Measurements from ENCODE around the gene ANKRD2. TPM values are rescaled to one million over a fixed set of nuclear protein-coding genes. Genes with fewer than 3 reads are reported as not detected.
A peak's percentile ranks its signal among the peaks of the same experiment; 100 is the strongest.

Gene ANKRD2
- total RNA-seq, 2 donors from 2014 or later: not detected

- no peaks in the 10 kb centered on the region for H3K27me3 Mint-ChIP-seq (ENCODE audit: low read depth)
- H3K4me3 Mint-ChIP-seq: no peak within 1 kb of the TSS
- no peak for ATAC-seq (replicated peaks in 1 of 2)
- no peaks in the 10 kb centered on the region for H3K36me3 Mint-ChIP-seq (ENCODE audit: insufficient read depth in 2 of 2)
- no peak within 1 kb of the TSS for H3K27ac Mint-ChIP-seq
- no peaks in the 10 kb centered on the region for H3K9me3 Mint-ChIP-seq
- no peaks in the 10 kb centered on the region for H3K4me1 Mint-ChIP-seq (ENCODE audit: low read depth)
- no peak for DNase-seq
These were observed 11.7 kb downstream of the ANKRD2 start, which contains the start of gene HOGA1 for GRCh38 chr10:97584060-97584797. HOGA1 (plus strand) TSS chr10:97584389; CDS start chr10:97584704, 315 bp downstream.

DNA sequence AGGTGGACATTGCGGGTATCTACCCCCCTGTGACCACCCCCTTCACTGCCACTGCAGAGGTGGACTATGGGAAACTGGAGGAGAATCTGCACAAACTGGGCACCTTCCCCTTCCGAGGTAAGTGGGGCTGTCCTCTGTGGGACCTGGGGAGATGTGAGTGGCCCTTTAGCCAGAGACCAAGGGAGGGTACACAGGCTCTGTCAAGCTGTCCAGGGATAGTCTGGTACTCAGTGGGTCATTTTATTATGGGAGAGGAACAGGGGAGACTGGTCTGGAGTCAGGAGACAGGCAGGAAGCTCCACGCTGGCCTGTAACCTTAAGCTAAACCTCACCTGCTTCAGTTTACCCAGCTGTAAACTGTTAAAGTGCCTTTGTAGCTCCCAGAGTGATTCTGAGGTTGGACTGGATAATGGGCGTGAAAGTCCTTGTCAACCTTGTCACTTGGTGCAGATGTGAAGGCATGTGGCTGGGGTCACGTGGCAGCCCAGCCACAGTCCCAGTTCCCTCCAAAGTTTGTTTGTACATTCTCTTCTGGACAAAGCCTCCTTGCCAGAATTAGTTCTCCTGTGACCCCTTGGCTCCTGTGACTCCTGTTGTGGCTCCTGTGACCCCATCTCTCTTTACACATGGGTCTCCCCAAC is 12.3 kb downstream of the ANKRD2 start:
- ATAC-seq (replicated peaks in 1 of 2) (no peak), DNase-seq (no peak)
- no peak overlapping the region for H3K27ac Mint-ChIP-seq

DNA sequence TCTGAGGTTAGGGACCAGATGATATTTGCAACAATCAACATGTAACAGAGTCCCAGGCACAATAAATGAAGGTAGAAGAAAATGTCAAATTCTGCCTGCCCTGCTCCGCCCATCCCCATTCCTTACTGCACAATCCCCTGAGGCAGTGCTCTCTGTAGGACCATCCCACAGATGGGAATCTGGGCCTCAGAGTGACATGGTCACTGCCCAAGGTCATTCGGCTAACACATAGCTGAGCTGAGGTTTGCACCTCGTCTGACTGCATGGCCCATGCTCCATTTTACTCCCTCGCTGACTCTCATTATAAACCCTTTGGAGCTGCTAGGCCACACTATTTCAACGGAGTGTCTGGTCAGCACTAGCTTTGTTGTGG is 12.8 kb downstream of the ANKRD2 start:
- ATAC-seq (replicated peaks in 1 of 2) (no peak), DNase-seq (no peak)
- Mint-ChIP-seq H3K4me3 (no peak overlapping the region), H3K27ac (no peak overlapping the region), H3K4me1 (ENCODE audit: low read depth) (no peaks in the 10 kb centered on the region), H3K36me3 (ENCODE audit: insufficient read depth in 2 of 2) (no peaks in the 10 kb centered on the region), H3K9me3 (no peaks in the 10 kb centered on the region), H3K27me3 (ENCODE audit: low read depth) (no peaks in the 10 kb centered on the region)

More for the DNA sequence above, 12.3 kb downstream of the ANKRD2 start:
- Mint-ChIP-seq H3K4me3 (no peak overlapping the region), H3K9me3 (no peaks in the 10 kb centered on the region), H3K4me1 (ENCODE audit: low read depth) (no peaks in the 10 kb centered on the region), H3K36me3 (ENCODE audit: insufficient read depth in 2 of 2) (no peaks in the 10 kb centered on the region), H3K27me3 (ENCODE audit: low read depth) (no peaks in the 10 kb centered on the region)

GRCh38 chr10:97587183-97587582 is 14.6 kb downstream of the ANKRD2 start:
- Mint-ChIP-seq H3K4me1 (ENCODE audit: low read depth) (no peaks in the 10 kb centered on the region), H3K27ac (no peak overlapping the region), H3K9me3 (no peaks in the 10 kb centered on the region), H3K4me3 (no peak overlapping the region), H3K27me3 (ENCODE audit: low read depth) (no peaks in the 10 kb centered on the region), H3K36me3 (ENCODE audit: insufficient read depth in 2 of 2) (no peaks in the 10 kb centered on the region)
- DNase-seq: no peak
- ATAC-seq (replicated peaks in 1 of 2): no peak

DNA sequence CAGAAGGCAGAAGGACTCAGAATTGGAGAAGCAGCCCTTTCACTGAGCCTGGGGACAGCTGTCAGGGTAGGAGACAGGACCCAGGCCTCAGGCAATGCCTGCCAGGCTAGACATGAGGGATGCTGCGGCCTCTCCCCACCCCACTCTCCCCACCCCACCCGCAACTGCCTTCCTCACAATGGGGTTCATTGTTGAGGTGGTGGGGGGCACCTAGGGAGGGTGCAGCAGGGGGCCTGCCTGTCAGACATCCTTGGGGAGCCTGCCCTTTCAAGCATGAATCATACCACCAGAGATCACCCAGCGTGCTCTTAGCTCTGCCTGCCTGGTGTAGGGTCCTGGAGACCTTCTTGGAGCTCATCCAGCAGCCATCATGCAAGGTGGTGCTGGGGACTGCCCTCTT is 16.9 kb downstream of the ANKRD2 start, which contains the start of gene C10orf62:
TSS of gene C10orf62 (plus strand) at position 243 of the 400 bp plus-strand sequence. CDS start 177 bp downstream, outside the sequence.
- H3K4me3 Mint-ChIP-seq: peak within 1 kb of the TSS in 1 of 2 donors; percentile 15
- DNase-seq (no peak), ATAC-seq (replicated peaks in 1 of 2) (no peak)
- no peaks in the 10 kb centered on the region for H3K4me1 Mint-ChIP-seq (ENCODE audit: low read depth)
- no peaks in the 10 kb centered on the region for H3K36me3 Mint-ChIP-seq (ENCODE audit: insufficient read depth in 2 of 2)
- H3K27me3 Mint-ChIP-seq (ENCODE audit: low read depth): no peaks in the 10 kb centered on the region
- H3K9me3 Mint-ChIP-seq: no peaks in the 10 kb centered on the region
- no peak within 1 kb of the TSS for H3K27ac Mint-ChIP-seq

GRCh38 chr10:97590082-97590747 is 17.6 kb downstream of the ANKRD2 start:
- Mint-ChIP-seq H3K4me3 (peak overlapping the region in 1 of 2 donors; percentile 15), H3K36me3 (ENCODE audit: insufficient read depth in 2 of 2) (no peaks in the 10 kb centered on the region), H3K4me1 (ENCODE audit: low read depth) (no peaks in the 10 kb centered on the region), H3K9me3 (no peaks in the 10 kb centered on the region), H3K27ac (no peak overlapping the region), H3K27me3 (ENCODE audit: low read depth) (no peaks in the 10 kb centered on the region)
- DNase-seq (peak; percentile 46 to 51), ATAC-seq (replicated peaks in 1 of 2) (peak; percentile 83 to 87)

DNA sequence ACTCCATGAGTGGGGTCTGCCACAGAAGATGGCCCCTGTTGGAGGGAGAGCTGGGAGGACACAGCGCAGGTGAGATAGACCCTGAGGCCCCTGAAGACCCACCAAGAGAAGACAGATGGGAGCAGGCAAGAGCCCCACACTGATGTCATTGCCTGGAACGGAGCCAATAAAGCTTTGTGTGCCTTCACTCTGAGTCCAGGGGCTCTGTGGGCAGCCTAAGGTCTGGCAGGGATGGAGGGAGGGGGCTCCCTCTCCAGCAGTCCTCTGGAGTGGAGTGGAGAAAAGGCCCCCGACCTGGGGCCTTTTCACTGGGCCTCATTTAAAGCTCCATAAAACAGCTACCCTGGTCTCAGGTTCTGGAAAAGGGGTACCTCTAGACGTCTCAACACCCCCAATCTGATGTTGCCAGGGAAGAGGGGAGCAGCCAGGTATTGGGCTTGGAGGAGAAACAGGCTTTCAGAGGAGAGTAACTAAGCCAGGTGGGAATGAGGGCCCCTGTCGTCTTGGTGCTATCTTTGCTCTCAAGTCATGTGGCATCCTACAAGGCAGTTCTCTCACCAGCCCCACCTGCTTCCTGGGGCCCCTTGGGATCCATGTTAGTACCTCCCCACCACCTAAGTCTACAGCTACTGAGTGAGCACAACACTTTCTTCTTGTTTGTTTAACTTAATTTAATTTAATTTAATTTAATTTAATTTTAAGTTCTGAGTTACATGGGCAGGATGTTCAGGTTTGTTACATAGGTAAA is 18.3 kb downstream of the ANKRD2 start:
- Mint-ChIP-seq H3K27me3 (ENCODE audit: low read depth) (no peaks in the 10 kb centered on the region), H3K27ac (no peak overlapping the region), H3K9me3 (no peaks in the 10 kb centered on the region), H3K4me1 (ENCODE audit: low read depth) (no peaks in the 10 kb centered on the region), H3K4me3 (peak overlapping the region in 1 of 2 donors; percentile 15), H3K36me3 (ENCODE audit: insufficient read depth in 2 of 2) (no peaks in the 10 kb centered on the region)
- DNase-seq: no peak
- ATAC-seq (replicated peaks in 1 of 2): peak in 1 of 2 donors; percentile 17

DNA sequence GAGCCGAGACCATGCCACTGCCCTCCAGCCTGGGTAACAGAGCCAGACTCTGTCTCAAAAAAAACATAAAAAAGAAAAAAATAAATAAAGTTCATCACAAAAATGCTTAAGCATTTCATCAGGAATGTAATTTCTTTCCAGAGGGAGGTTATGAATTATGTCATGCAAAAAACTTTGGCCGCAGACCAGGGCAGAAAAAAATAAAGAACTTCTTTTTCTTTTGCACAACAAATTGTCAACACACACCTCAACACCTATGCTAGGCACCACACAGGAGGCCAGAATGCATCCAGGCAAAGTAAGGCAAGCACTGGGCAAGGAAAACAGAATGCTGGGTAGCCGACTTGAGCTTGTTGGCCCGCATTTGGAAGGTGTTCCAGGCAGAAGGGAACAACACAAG is 20.8 kb downstream of the ANKRD2 start:
- H3K4me3 Mint-ChIP-seq: no peak overlapping the region
- no peaks in the 10 kb centered on the region for H3K9me3 Mint-ChIP-seq
- no peak overlapping the region for H3K27ac Mint-ChIP-seq
- H3K4me1 Mint-ChIP-seq (ENCODE audit: low read depth): no peaks in the 10 kb centered on the region
- no peaks in the 10 kb centered on the region for H3K36me3 Mint-ChIP-seq (ENCODE audit: insufficient read depth in 2 of 2)
- ATAC-seq (replicated peaks in 1 of 2): no peak
- H3K27me3 Mint-ChIP-seq (ENCODE audit: low read depth): no peaks in the 10 kb centered on the region
- no peak for DNase-seq

- H3K36me3 Mint-ChIP-seq (ENCODE audit: insufficient read depth in 2 of 2): no peaks in the 10 kb centered on the region
- no peaks in the 10 kb centered on the region for H3K9me3 Mint-ChIP-seq
- H3K4me1 Mint-ChIP-seq (ENCODE audit: low read depth): no peaks in the 10 kb centered on the region
- H3K27me3 Mint-ChIP-seq (ENCODE audit: low read depth): no peaks in the 10 kb centered on the region
- no peak overlapping the region for H3K27ac Mint-ChIP-seq
- ATAC-seq (replicated peaks in 1 of 2) (no peak), DNase-seq (no peak)
- no peak overlapping the region for H3K4me3 Mint-ChIP-seq
These were observed 23.8 kb downstream of the ANKRD2 start for GRCh38 chr10:97596101-97597082.

DNA sequence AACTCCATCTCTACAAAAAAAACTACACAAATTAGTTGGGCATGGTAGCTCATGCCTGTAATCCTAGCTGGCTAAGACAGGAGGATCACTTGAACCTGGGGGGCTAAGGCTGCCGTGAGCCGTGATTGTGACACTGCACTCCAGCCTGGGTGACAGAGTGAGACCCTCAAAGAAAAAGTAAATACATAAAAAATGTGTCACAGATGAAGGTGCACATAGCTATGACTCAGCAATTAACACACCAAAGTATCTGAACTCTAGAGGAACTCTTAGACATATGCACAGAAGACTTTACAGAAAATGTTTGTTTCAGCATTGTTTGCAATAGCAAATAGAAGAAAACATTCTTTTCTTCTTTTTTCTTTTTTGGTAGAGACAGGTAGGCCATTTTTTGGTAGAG is 25.2 kb downstream of the ANKRD2 start:
- Mint-ChIP-seq H3K4me3 (no peak overlapping the region), H3K4me1 (ENCODE audit: low read depth) (no peaks in the 10 kb centered on the region), H3K36me3 (ENCODE audit: insufficient read depth in 2 of 2) (no peaks in the 10 kb centered on the region), H3K27me3 (ENCODE audit: low read depth) (no peaks in the 10 kb centered on the region), H3K9me3 (no peaks in the 10 kb centered on the region), H3K27ac (no peak overlapping the region)
- DNase-seq (no peak), ATAC-seq (replicated peaks in 1 of 2) (no peak)

DNA sequence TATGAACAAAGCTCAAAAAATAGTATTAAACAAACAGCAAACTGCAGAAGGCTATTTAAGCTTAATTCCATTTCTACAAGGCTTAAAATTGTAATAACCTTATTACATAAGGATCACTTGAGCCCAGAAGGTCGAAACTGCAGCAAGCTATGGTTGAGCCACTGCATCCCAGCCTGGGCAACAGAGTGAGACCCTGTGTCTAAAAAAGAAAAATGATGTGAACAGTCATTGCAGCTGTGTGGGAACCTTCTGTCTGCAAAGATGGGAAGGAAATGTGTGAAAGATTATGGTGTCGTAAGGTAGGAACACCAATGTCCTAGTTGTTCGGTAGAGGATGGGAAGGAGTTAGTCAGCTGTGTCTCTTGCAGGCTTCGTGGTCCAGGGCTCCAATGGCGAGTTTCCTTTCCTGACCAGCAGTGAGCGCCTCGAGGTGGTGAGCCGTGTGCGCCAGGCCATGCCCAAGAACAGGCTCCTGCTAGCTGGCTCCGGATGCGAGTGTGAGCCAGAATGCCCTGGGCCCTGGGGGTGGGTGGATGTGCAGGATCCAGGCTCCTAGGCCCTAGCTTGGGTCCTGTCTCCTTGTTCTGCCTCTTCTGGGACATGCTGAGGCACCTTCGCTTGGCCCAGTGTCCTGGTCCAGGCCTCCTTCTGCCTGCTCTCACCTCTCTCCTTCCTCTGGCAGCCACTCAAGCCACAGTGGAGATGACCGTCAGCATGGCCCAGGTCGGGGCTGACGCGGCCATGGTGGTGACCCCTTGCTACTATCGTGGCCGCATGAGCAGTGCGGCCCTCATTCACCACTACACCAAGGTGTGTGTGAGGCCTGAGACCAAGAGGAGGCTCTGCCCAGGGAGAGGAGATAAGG is 26.1 kb downstream of the ANKRD2 start:
- no peaks in the 10 kb centered on the region for H3K27me3 Mint-ChIP-seq (ENCODE audit: low read depth)
- H3K4me3 Mint-ChIP-seq: no peak overlapping the region
- no peak for DNase-seq
- H3K27ac Mint-ChIP-seq: no peak overlapping the region
- no peaks in the 10 kb centered on the region for H3K9me3 Mint-ChIP-seq
- no peaks in the 10 kb centered on the region for H3K36me3 Mint-ChIP-seq (ENCODE audit: insufficient read depth in 2 of 2)
- no peaks in the 10 kb centered on the region for H3K4me1 Mint-ChIP-seq (ENCODE audit: low read depth)
- ATAC-seq (replicated peaks in 1 of 2): no peak

Data from activated T-cell treated with anti-CD3 and anti-CD28 coated beads, Interleukin-2, amount 50 U/mL, for 72 hours (primary cell).